CD4-positive, alpha-beta T cell treated with Interleukin-17A for 4 hours (primary cell): Measurements from ENCODE around the gene OSTF1.

Experiments used
- DNase-seq: peaks from one replicate; pipeline ENCODE4 v3.0.0-alpha.2; 2020; ENCODE audit warnings: mixed read lengths

The OSTF1 gene

GRCh38 chr9:75168270-75169178 is 80.2 kb downstream of the OSTF1 start:
- DNase-seq = no peak

GRCh38 chr9:75169623-75170022 is 81.3 kb downstream of the OSTF1 start:
- DNase-seq = no peak

- no peak for DNase-seq
Observed at GRCh38 chr9:75170898-75171360, 82.6 kb downstream of the OSTF1 start.

- no peak for DNase-seq
Observed at GRCh38 chr9:75175395-75175794, 87.1 kb downstream of the OSTF1 start.

- no peak for DNase-seq
Observed at GRCh38 chr9:75176037-75176436, 87.7 kb downstream of the OSTF1 start.

- peak; percentile 11 for DNase-seq
Observed at GRCh38 chr9:75181750-75182149, 93.4 kb downstream of the OSTF1 start.

- DNase-seq = no peak
Observed at GRCh38 chr9:75183306-75183705, 95.0 kb downstream of the OSTF1 start.

- peak; percentile 17 for DNase-seq
Observed at GRCh38 chr9:75184471-75184870, 96.2 kb downstream of the OSTF1 start.

- peak; percentile 71 for DNase-seq
Observed at GRCh38 chr9:75185585-75186170, 97.4 kb downstream of the OSTF1 start.

- no peak for DNase-seq
Observed at GRCh38 chr9:75186767-75187380, 98.6 kb downstream of the OSTF1 start.

GRCh38 chr9:75188756-75189155 is 100.4 kb downstream of the OSTF1 start:
- DNase-seq = no peak

GRCh38 chr9:75190762-75191161 is 102.4 kb downstream of the OSTF1 start:
- DNase-seq = no peak
